Endothelial cell of umbilical vein (primary cell): Measurements from ENCODE around the gene ITPR1. TPM values are rescaled to one million over a fixed set of nuclear protein-coding genes. Genes with fewer than 3 reads are reported as not detected.

Experiments
- BruUV-seq: library from RNA; stranded (reverse); fragments of 400-500 nt; replicated peaks from 2 replicates; lab custom pipeline; 2021; lab: Mats Ljungman, UMichigan
- CTCF ChIA-PET: fragments of 300-600, 350-600 bp; sonication (Branson Sonifier 250); formaldehyde crosslinking; loops from one replicate; lab custom pipeline; 2021; ENCODE audit warnings: antibody characterized with exemption, inconsistent platforms; lab: Charles Lee
- POLR2A ChIA-PET: fragments of 300-600, 350-600 bp; sonication (Branson Sonifier 250); formaldehyde crosslinking; loops from one replicate; lab custom pipeline; 2021; ENCODE audit warnings: antibody characterized with exemption, inconsistent platforms; lab: Charles Lee
- DNase-seq: peaks from one replicate; pipeline ENCODE4 v3.0.0-alpha.2; 2011; ENCODE audit warnings: low read depth, low spot score
- FAIRE-seq: peaks from 2 replicates; lab custom pipeline; 2011; peaks lifted over from hg19 to GRCh38; lab: Jason Lieb, UNC
- H2AFZ ChIP-seq: 2 replicates; pipeline ENCODE4 v1.6.0; 2012; ENCODE audit warnings: low read depth, low read length, control low read depth, inconsistent platforms
- H3K27ac ChIP-seq: 2 replicates; pipeline ENCODE4 v1.5.1; 2011; ENCODE audit warnings: low read depth, mild to moderate bottlenecking, control low read depth, low read length, moderate library complexity; ENCODE audit not compliant: insufficient read depth
- H3K27me3 ChIP-seq, 2 experiments: 2 replicates each; pipeline versions ENCODE4 v1.6.0 to v1.6.1; 2011; ENCODE audit warnings: low read length in 2 of 2, mixed read lengths in 1 of 2; ENCODE audit not compliant: control insufficient read depth in 2 of 2, insufficient read depth in 2 of 2
- H3K36me3 ChIP-seq, 2 experiments: 2 replicates in 1 of 2; 3 replicates in 1 of 2; pipeline ENCODE4 v1.5.1; 2011; ENCODE audit warnings: low read length in 2 of 2, mild to moderate bottlenecking in 1 of 2, moderate library complexity in 1 of 2; ENCODE audit not compliant: control insufficient read depth in 2 of 2, insufficient read depth in 2 of 2; ENCODE audit errors: extremely low read depth in 1 of 2
- H3K4me1 ChIP-seq: 3 replicates; pipeline ENCODE4 v1.5.1; 2011; ENCODE audit warnings: mild to moderate bottlenecking, low read length; ENCODE audit not compliant: control insufficient read depth, insufficient read depth; ENCODE audit errors: extremely low read depth
- H3K4me2 ChIP-seq: 2 replicates; pipeline ENCODE4 v1.6.1; 2011; ENCODE audit warnings: low read length, control low read depth, mixed read lengths; ENCODE audit not compliant: insufficient read depth
- H3K4me3 ChIP-seq, 3 experiments: fragments of 200-600 bp in 1 of 3; sonication (generic), shearing (Covaris generic) in 1 of 3; replicated peaks in 1 of 3; 2 replicates each; pipeline ENCODE4 v1.5.1; 2011 to 2016; ENCODE audit warnings: control low read depth in 3 of 3, low read length in 3 of 3, mild to moderate bottlenecking in 2 of 3, inconsistent platforms in 1 of 3, low read depth in 1 of 3, moderate library complexity in 1 of 3; ENCODE audit not compliant: insufficient read depth in 1 of 3
- H3K79me2 ChIP-seq: 2 replicates; pipeline ENCODE4 v1.6.0; 2012; ENCODE audit warnings: low read length, inconsistent platforms; ENCODE audit not compliant: control insufficient read depth, insufficient read depth
- H3K9ac ChIP-seq: replicated peaks from 2 replicates; pipeline ENCODE3; 2011; ENCODE audit warnings: low read length, control low read depth; ENCODE audit not compliant: insufficient read depth; ENCODE audit errors: extremely low read depth
- H3K9me1 ChIP-seq: replicated peaks from 3 replicates; pipeline ENCODE4 v1.6.0; 2011; ENCODE audit warnings: mild to moderate bottlenecking, low read length; ENCODE audit not compliant: control insufficient read depth, insufficient read depth; ENCODE audit errors: extremely low read depth
- H3K9me3 ChIP-seq: replicated peaks from 2 replicates; pipeline ENCODE4 v1.5.1; 2012; ENCODE audit warnings: low read length, inconsistent platforms; ENCODE audit not compliant: control insufficient read depth, insufficient read depth
- H4K20me1 ChIP-seq: replicated peaks from 2 replicates; pipeline ENCODE3; 2011; ENCODE audit warnings: mild to moderate bottlenecking, low read length; ENCODE audit not compliant: control insufficient read depth, insufficient read depth; ENCODE audit errors: extremely low read depth
- EZH2 ChIP-seq: IDR thresholded peaks from 2 replicates; pipeline ENCODE4 v1.6.1; 2012; ENCODE audit warnings: borderline replicate concordance, low read depth, mild to moderate bottlenecking, moderate library complexity, low read length, inconsistent platforms; ENCODE audit not compliant: severe bottlenecking
- FOS ChIP-seq: IDR thresholded peaks from 2 replicates; pipeline ENCODE4 v1.6.1; 2011; ENCODE audit warnings: mild to moderate bottlenecking, low read length, moderate library complexity, borderline replicate concordance; ENCODE audit not compliant: insufficient read depth
- GATA2 ChIP-seq: IDR thresholded peaks from 2 replicates; pipeline ENCODE4 v1.7.0; 2011; ENCODE audit warnings: low read depth, mild to moderate bottlenecking, moderate library complexity, mixed read lengths, low read length; ENCODE audit not compliant: insufficient read length, insufficient read depth
- JUN ChIP-seq: IDR thresholded peaks from 2 replicates; pipeline ENCODE4 v1.6.1; 2011; ENCODE audit warnings: borderline replicate concordance, low read depth; ENCODE audit not compliant: insufficient read length, insufficient read depth
- MYC ChIP-seq: IDR thresholded peaks from one replicate; pipeline ENCODE4 v1.6.1; 2011; ENCODE audit warnings: mild to moderate bottlenecking, low read depth, low read length
- POLR2A ChIP-seq: IDR thresholded peaks from 2 replicates; pipeline ENCODE4 v1.6.1; 2012; ENCODE audit warnings: low read depth, mild to moderate bottlenecking, control low read depth, low read length
- POLR2AphosphoS5 ChIP-seq: IDR thresholded peaks from 2 replicates; pipeline ENCODE4 v1.6.1; 2012; ENCODE audit warnings: low read depth, mild to moderate bottlenecking, control low read depth, low read length, moderate library complexity; ENCODE audit not compliant: insufficient read depth
- dilution Hi-C: fragments of 300-500 bp; cut with MboI; formaldehyde crosslinking; loops from one replicate; pipeline ENCODE4 v1.15.0; 2019; ENCODE audit warnings: low sequenced_read_pairs; ENCODE audit not compliant: extremely low pct_ligation_motif_present
- intact Hi-C: fragments of 100-400 bp; cut with micrococcal nuclease; formaldehyde crosslinking; loops from one replicate; pipeline ENCODE4 v1.10.0; 2022
- polyA plus RNA-seq, 4 experiments: library from polyadenylated mRNA; depleted of rRNA in 3 of 4; stranded (reverse) in 3 of 4; unstranded in 1 of 4; fragments of >200 nt; gene quantifications; 2 replicates each; pipeline versions ENCODE4 v1.2.1 to v1.2.3, GENCODE V29; 2011 to 2012; ENCODE audit warnings: missing spikeins in 1 of 4
- total RNA-seq: library from RNA; stranded (reverse); gene quantifications from 2 replicates; pipeline ENCODE4 v1.2.3, GENCODE V29; 2021
- TF ChIP-seq, protein P1 (sequence below), 2 donors: IDR thresholded peaks; 1 replicate in 1 of 2; 2 replicates in 1 of 2; pipeline ENCODE4 v1.5.1; 2011; ENCODE audit warnings: low read length in 2 of 2, mild to moderate bottlenecking in 2 of 2, moderate library complexity in 2 of 2, control low read depth in 1 of 2, inconsistent platforms in 1 of 2, low read depth in 1 of 2; ENCODE audit not compliant: insufficient read depth in 1 of 2; ENCODE audit errors: extremely low read depth in 1 of 2
- TF ChIP-seq, protein P2 (sequence below): IDR thresholded peaks from 2 replicates; pipeline ENCODE4 v1.6.1; 2011; ENCODE audit not compliant: insufficient read depth, insufficient read length

The ITPR1 gene
- total and polyA plus RNA-seq, 2 donors (not counting 3 experiments of a cell fraction or from before 2014, with no cell fraction given): 5.1 to 16.1 TPM

DNA sequence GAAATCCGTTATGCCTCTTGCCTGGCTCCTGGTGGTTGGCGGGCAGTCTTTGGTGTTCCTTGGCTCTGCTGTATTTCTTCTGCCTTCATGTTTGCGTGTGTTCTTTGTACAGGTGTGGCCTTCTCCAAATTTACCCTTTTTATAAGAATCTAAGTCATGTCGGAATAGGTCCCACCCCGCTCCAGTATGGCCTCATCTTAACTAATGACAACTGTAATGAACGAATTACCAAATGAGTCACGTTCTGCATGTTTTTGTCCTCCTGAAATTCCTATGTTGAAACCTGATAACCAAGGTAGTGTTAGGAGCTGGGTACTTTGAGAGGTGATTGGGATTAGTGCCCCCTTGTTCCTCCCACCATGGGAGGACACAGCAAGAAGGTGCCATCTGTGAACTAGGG lies 71.1 kb downstream of the ITPR1 start:
- dilution Hi-C loops: no loop called here
- CTCF ChIA-PET: interaction anchor here (1.0 kb wide), 1 partner anchor 20 kb away, joined by 4 read pairs; no protein-coding TSS in a partner anchor

More for the DNA sequence above, 71.1 kb downstream of the ITPR1 start:
- BruUV-seq: no TSS peak
- no peaks in the 10 kb centered on the region for H3K4me1 ChIP-seq
- intact Hi-C loops: no loop called here
- H3K27ac ChIP-seq: no peak overlapping the region
- H3K4me2 ChIP-seq: no peak overlapping the region
- H3K27me3 ChIP-seq: no peaks in the 10 kb centered on the region
- POLR2A ChIA-PET: no interaction called here
- no peaks in the 10 kb centered on the region for H3K9me3 ChIP-seq
- TF ChIP-seq MYC (no peak), JUN (no peak), EZH2 (no peak), FOS (no peak), POLR2AphosphoS5 (no peak), POLR2A (no peak), GATA2 (no peak)
- TF ChIP-seq, protein P1, sequence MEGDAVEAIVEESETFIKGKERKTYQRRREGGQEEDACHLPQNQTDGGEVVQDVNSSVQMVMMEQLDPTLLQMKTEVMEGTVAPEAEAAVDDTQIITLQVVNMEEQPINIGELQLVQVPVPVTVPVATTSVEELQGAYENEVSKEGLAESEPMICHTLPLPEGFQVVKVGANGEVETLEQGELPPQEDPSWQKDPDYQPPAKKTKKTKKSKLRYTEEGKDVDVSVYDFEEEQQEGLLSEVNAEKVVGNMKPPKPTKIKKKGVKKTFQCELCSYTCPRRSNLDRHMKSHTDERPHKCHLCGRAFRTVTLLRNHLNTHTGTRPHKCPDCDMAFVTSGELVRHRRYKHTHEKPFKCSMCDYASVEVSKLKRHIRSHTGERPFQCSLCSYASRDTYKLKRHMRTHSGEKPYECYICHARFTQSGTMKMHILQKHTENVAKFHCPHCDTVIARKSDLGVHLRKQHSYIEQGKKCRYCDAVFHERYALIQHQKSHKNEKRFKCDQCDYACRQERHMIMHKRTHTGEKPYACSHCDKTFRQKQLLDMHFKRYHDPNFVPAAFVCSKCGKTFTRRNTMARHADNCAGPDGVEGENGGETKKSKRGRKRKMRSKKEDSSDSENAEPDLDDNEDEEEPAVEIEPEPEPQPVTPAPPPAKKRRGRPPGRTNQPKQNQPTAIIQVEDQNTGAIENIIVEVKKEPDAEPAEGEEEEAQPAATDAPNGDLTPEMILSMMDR (IDR thresholded peaks at IDR 0.05; ENCODE audit: extremely low read depth in 1 of 2, insufficient read depth in 1 of 2, low read depth in 1 of 2, low read length in 2 of 2): no peak
- TF ChIP-seq, protein P2, sequence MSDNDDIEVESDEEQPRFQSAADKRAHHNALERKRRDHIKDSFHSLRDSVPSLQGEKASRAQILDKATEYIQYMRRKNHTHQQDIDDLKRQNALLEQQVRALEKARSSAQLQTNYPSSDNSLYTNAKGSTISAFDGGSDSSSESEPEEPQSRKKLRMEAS: no peak
- DNase-seq: no peak
- H3K79me2 ChIP-seq: no peaks in the 10 kb centered on the region
- H3K9me1 ChIP-seq: no peaks in the 10 kb centered on the region
- FAIRE-seq: no peak
- H3K36me3 ChIP-seq: no peaks in the 10 kb centered on the region
- no peak overlapping the region for H3K9ac ChIP-seq
- H3K4me3 ChIP-seq: no peak overlapping the region
- no peak overlapping the region for H2AFZ ChIP-seq
- no peaks in the 10 kb centered on the region for H4K20me1 ChIP-seq
